ENCODE measurements around the gene CTDSP2.

DNA sequence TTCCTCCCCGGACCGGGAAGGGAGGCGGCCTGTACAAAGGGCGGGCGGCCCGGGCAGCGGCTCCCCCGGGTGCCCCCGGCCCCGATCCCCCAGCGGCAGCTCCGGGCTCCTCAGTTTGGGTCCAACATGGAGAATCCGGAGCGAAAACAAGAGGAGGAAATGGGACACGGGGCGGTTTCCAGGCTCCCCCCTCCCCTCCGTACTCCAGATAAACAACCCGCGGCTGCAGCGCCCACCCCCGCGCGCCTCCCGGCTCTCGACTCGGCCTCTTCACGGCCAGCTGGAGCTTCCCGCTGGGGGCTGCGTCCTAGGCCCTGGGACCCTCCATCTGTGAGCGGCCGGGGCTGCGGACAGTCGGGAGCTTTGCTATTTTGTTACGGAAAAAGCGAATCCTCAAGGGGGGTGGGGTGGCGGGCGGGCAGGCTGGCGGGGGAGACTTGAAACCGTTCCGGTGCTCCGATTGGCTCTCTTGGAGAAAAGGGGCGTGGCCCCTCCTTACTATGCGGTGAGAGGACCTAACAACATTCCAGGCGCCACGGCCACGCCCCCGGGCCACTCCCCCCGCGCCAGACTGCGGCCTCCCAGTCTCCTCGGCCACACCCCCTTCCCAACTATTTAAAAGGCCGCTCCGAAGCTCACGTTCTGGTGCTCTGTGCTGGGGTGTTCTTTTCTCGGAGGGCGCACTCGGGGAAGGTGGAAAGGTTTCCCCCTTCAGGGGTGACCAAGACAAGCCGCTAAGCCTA is at the start of gene CTDSP2:
- TF ChIP-seq BHLHE40 (IDR thresholded peaks at IDR 0.05; ENCODE audit: borderline replicate concordance) (no peak), ARNT (IDR thresholded peaks at IDR 0.05) (no peak), SP1 (IDR thresholded peaks at IDR 0.05) (no peak), HDGF (IDR thresholded peaks at IDR 0.05; ENCODE audit: borderline replicate concordance) (no peak), ELF4 (IDR thresholded peaks at IDR 0.05) (no peak), FOXM1 (IDR thresholded peaks at IDR 0.05; ENCODE audit: borderline replicate concordance) (peak; percentile 72; the same call in 1 of the 2 replicates), TARDBP (IDR thresholded peaks at IDR 0.05) (no peak)
